HepG2 (cell line): ENCODE measurements around the gene MRPL48. TPM values are rescaled to one million over a fixed set of nuclear protein-coding genes. Genes with fewer than 3 reads are reported as not detected.

Experiments
- BORCS8-MEF2B ChIP-seq: sonication (generic); formaldehyde crosslinking; IDR thresholded peaks from 2 replicates; pipeline ENCODE4 v1.8.0; 2022; ENCODE audit warnings: mild to moderate bottlenecking, missing genetic modification reagents
- CBX2 ChIP-seq, 2 experiments: fragments of 200-600 bp in 1 of 2; sonication (generic); formaldehyde crosslinking in 1 of 2; IDR thresholded peaks; 2 replicates each; pipeline versions ENCODE4 v1.7.0 to v1.8.1; 2018 to 2022; ENCODE audit warnings: low read depth in 2 of 2, low read length in 1 of 2, mild to moderate bottlenecking in 1 of 2, missing genetic modification reagents in 1 of 2
- CHD2 ChIP-seq: IDR thresholded peaks from 2 replicates; pipeline ENCODE4 v1.6.1; 2011; ENCODE audit warnings: low read depth, low read length, improper control_type of control experiment
- CHD4 ChIP-seq: fragments of 200-600 bp; sonication (generic); IDR thresholded peaks from 2 replicates; pipeline ENCODE4 v1.7.0; 2017; ENCODE audit warnings: mild to moderate bottlenecking, low read length, borderline replicate concordance
- GPN1 ChIP-seq: sonication (generic); formaldehyde crosslinking; IDR thresholded peaks from 2 replicates; pipeline ENCODE4 v1.5.1; 2020; ENCODE audit warnings: missing genetic modification reagents, borderline replicate concordance
- HDAC2 ChIP-seq: sonication (generic); formaldehyde crosslinking; IDR thresholded peaks from 2 replicates; pipeline ENCODE4 v1.4.0; 2020; ENCODE audit warnings: missing genetic modification reagents
- HMGXB4 ChIP-seq, 2 experiments: sonication (generic) in 1 of 2; formaldehyde crosslinking in 1 of 2; IDR thresholded peaks; 2 replicates each; pipeline versions ENCODE4 v1.4.0 to v1.6.1; 2018 to 2020; ENCODE audit warnings: missing genetic modification reagents in 2 of 2, borderline replicate concordance in 1 of 2, low read depth in 1 of 2, mild to moderate bottlenecking in 1 of 2, missing biosample characterization in 1 of 2
- KMT2A ChIP-seq: sonication (generic); formaldehyde crosslinking; IDR thresholded peaks from 2 replicates; pipeline ENCODE4 v1.4.0; 2020; ENCODE audit warnings: missing genetic modification reagents
- MAX ChIP-seq: IDR thresholded peaks from 2 replicates; pipeline ENCODE4 v1.6.1; 2012; ENCODE audit warnings: inconsistent platforms
- MLXIP ChIP-seq: sonication (generic); formaldehyde crosslinking; IDR thresholded peaks from 2 replicates; pipeline ENCODE4 v1.9.0; 2021; ENCODE audit warnings: missing genetic modification reagents, borderline replicate concordance
- PHF8 ChIP-seq: sonication (generic); formaldehyde crosslinking; IDR thresholded peaks from 2 replicates; pipeline ENCODE4 v1.5.0; 2020; ENCODE audit warnings: missing genetic modification reagents
- RBM22 ChIP-seq: fragments of 200-400 bp; formaldehyde crosslinking; optimal IDR thresholded peaks from 2 replicates; pipeline ENCODE3; 2017; ENCODE audit warnings: mild to moderate bottlenecking, low read length, moderate library complexity
- TOPORS ChIP-seq: sonication (generic); formaldehyde crosslinking; IDR thresholded peaks from 2 replicates; pipeline ENCODE4 v1.8.0; 2023; ENCODE audit warnings: mild to moderate bottlenecking, missing genetic modification reagents
- ZBTB33 ChIP-seq: sonication (generic); formaldehyde crosslinking; IDR thresholded peaks from 2 replicates; pipeline ENCODE4 v1.4.0; 2020; ENCODE audit warnings: missing genetic modification reagents
- ZBTB8A ChIP-seq: sonication (generic); formaldehyde crosslinking; IDR thresholded peaks from 2 replicates; pipeline ENCODE4 v1.4.0; 2020; ENCODE audit warnings: mild to moderate bottlenecking, low read depth, missing genetic modification reagents, borderline replicate concordance
- ZNF136 ChIP-seq: sonication (generic); formaldehyde crosslinking; IDR thresholded peaks from 2 replicates; pipeline ENCODE4 v1.8.1; 2022; ENCODE audit warnings: low read depth, mild to moderate bottlenecking, moderate library complexity, missing genetic modification reagents
- ZNF251 ChIP-seq: sonication (generic); formaldehyde crosslinking; IDR thresholded peaks from 2 replicates; pipeline ENCODE4 v1.9.0; 2021; ENCODE audit warnings: mild to moderate bottlenecking, missing genetic modification reagents
- ZNF382 ChIP-seq: sonication (generic); formaldehyde crosslinking; IDR thresholded peaks from 2 replicates; pipeline ENCODE4 v1.5.0; 2020; ENCODE audit warnings: missing genetic modification reagents, mild to moderate bottlenecking, borderline replicate concordance
- ZNF569 ChIP-seq: sonication (generic); formaldehyde crosslinking; IDR thresholded peaks from 2 replicates; pipeline ENCODE4 v1.5.0; 2020; ENCODE audit warnings: mild to moderate bottlenecking, missing genetic modification reagents, moderate library complexity, borderline replicate concordance
- ZNF790 ChIP-seq: sonication (generic); formaldehyde crosslinking; IDR thresholded peaks from 2 replicates; pipeline ENCODE4 v1.8.0; 2022; ENCODE audit warnings: missing genetic modification reagents, mild to moderate bottlenecking, borderline replicate concordance
- ZNF83 ChIP-seq: sonication (generic); formaldehyde crosslinking; IDR thresholded peaks from 2 replicates; pipeline ENCODE4 v1.4.0; 2020; ENCODE audit warnings: missing genetic modification reagents, mild to moderate bottlenecking, borderline replicate concordance
- polyA plus RNA-seq, 8 experiments: library from polyadenylated mRNA; depleted of rRNA in 3 of 8; stranded (reverse) in 7 of 8; unstranded in 1 of 8; fragments of >200 nt; fragmentation: Illumina TruSeq in 4 of 8; extraction: Trizol in 4 of 8; gene quantifications; 2 replicates each; pipeline versions ENCODE4 v1.2.1 to v1.2.3, GENCODE V29; 2011 to 2016; ENCODE audit warnings: low read depth in 4 of 8, missing spikeins in 1 of 8, mixed read lengths in 1 of 8; ENCODE audit not compliant: insufficient read depth in 1 of 8
- total RNA-seq, 5 experiments: library from RNA; depleted of rRNA; stranded (reverse); fragments of >200 nt; fragmentation: Illumina TruSeq; extraction: Trizol; gene quantifications; 2 replicates each; pipeline ENCODE4 v1.2.3, GENCODE V29; 2016; ENCODE audit warnings: low read depth in 1 of 5

MRPL48 gene
- total and polyA plus RNA-seq, 2 of the 13 experiments (the other 11 are each of a cell fraction or from before 2014, with no cell fraction given) = 61.2 to 67.9 TPM

DNA sequence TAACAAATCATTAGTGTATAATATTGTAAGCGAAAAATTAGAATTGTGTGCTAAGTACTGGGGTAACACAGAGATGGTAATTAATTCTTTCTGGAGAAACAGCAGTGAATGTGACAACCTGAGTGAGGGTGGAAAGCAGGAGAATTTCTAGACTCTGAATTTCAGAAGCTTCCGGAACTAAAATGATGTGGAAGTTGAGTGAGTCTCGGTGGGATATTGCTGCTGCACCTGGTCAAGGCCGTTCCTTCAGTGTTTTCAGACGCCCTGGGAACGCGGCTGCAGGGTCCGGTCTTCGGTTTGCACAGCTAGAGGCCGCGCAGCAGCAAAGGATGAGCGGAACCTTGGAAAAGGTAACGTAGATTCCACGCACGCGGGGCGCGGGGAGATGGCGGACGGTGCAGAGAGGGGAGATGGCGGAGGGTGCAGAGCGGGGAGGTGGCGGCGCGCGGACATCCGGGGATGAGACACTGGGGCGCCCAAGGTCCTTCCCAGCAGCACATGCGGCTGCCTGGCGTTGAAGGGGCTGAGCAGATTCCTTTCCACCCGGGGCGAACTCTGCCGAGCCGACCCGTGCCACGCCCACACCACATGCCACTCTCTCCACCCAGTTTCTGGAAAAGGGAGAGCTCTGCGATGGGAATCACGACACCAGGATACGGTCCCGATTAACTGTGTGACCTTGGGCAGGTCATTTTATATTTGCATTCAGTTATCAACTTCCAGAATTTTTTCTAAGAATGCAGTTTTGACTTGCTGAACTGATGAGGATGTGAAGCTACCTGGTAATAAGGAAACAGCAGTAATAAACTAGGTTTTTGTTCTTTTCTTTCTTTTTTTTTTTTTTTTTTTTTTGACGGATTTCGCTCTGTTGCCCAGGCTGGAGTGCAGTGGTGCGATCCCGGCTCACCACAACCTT, at the start of gene MRPL48 (continued):
- no peak for TF ChIP-seq ZBTB33 (CRISPR knock-in tag)
- peak; percentile 77 for TF ChIP-seq KMT2A (CRISPR knock-in tag)
- peak; percentile 85 for TF ChIP-seq HDAC2
- peak; percentile 98 for TF ChIP-seq PHF8
- TF ChIP-seq BORCS8-MEF2B = peak; percentile 92
- no peak for TF ChIP-seq CHD2
- TF ChIP-seq TOPORS = 0 out of 2 replicates have a peak, but pooled peaks have one; percentile 25
- TF ChIP-seq RBM22 = peak; percentile 82
- no peak for TF ChIP-seq CBX2 (IDR thresholded peaks at IDR 0.05; ENCODE audit: low read depth, low read length)
- 0 out of 2 replicates have a peak, but pooled peaks have one; percentile 50 for TF ChIP-seq CBX2 (CRISPR knock-in tag; IDR thresholded peaks at IDR 0.05; ENCODE audit: low read depth)
- no peak for TF ChIP-seq ZNF83
- 0 out of 2 replicates have a peak, but pooled peaks have one; percentile 80 for TF ChIP-seq ZNF251 (CRISPR knock-in tag)
- TF ChIP-seq ZNF136 (CRISPR knock-in tag) = peak; percentile 94
- no peak for TF ChIP-seq ZBTB8A
- no peak for TF ChIP-seq ZNF569 (CRISPR knock-in tag)
- no peak for TF ChIP-seq CHD4
- no peak for TF ChIP-seq GPN1 (CRISPR knock-in tag)
- TF ChIP-seq HMGXB4 (CRISPR knock-in tag; IDR thresholded peaks at IDR 0.05; ENCODE audit: borderline replicate concordance in 1 of 2, low read depth in 1 of 2) = peak; percentile 90 to 94
- TF ChIP-seq MLXIP (CRISPR knock-in tag) = no peak
- peak; percentile 94 for TF ChIP-seq MAX
- peak; percentile 77; the same call in 1 of the 2 replicates for TF ChIP-seq ZNF790
- no peak for TF ChIP-seq ZNF382
